Measurements from ENCODE around the gene CHP2. TPM values are rescaled to one million over a fixed set of nuclear protein-coding genes. Genes with fewer than 3 reads are reported as not detected.

The CHP2 gene
- total RNA-seq, 3 donors from 2014 or later = 97.5 to 432 (median 101) TPM

- ATAC-seq = no peak
- intact Hi-C loops (cut with DNase I, micrococcal nuclease) = no loop called here
- no peak for DNase-seq
- Histone ChIP-seq H3K4me1 (ENCODE audit: low read depth) (peaks cover 2% of the 10 kb centered on the region), H3K4me3 (no peak overlapping the region), H3K9me3 (no peaks in the 10 kb centered on the region), H3K36me3 (ENCODE audit: low read depth) (no peaks in the 10 kb centered on the region)
- no peak for TF ChIP-seq CTCF (IDR thresholded peaks at IDR 0.05)
Observed at GRCh38 chr16:23753908-23754593, 775 bp upstream of the CHP2 start.

- TF ChIP-seq CTCF (IDR thresholded peaks at IDR 0.05) = no peak
- Histone ChIP-seq H3K9me3 (no peaks in the 10 kb centered on the region), H3K36me3 (ENCODE audit: low read depth) (no peaks in the 10 kb centered on the region), H3K4me3 (peak overlapping the region; percentile 40), H3K4me1 (ENCODE audit: low read depth) (peaks cover 2% of the 10 kb centered on the region)
- ATAC-seq (peak; percentile 32), DNase-seq (no peak)
- intact Hi-C loops (cut with DNase I, micrococcal nuclease) = no loop called here
Observed at GRCh38 chr16:23755484-23755809, 621 bp downstream of the CHP2 start.

- Histone ChIP-seq H3K4me3 (no peak overlapping the region), H3K9me3 (no peaks in the 10 kb centered on the region), H3K36me3 (ENCODE audit: low read depth) (no peaks in the 10 kb centered on the region), H3K4me1 (ENCODE audit: low read depth) (peaks cover 2% of the 10 kb centered on the region)
- DNase-seq (no peak), ATAC-seq (no peak)
- TF ChIP-seq CTCF (IDR thresholded peaks at IDR 0.05) = no peak
- intact Hi-C loops (cut with DNase I, micrococcal nuclease) = no loop called here
Observed at GRCh38 chr16:23757116-23757515, 2.3 kb downstream of the CHP2 start.

GRCh38 chr16:23757937-23758619 is 3.3 kb downstream of the CHP2 start:
- DNase-seq (no peak), ATAC-seq (no peak)
- intact Hi-C loops (cut with DNase I, micrococcal nuclease) = no loop called here
- Histone ChIP-seq H3K36me3 (ENCODE audit: low read depth) (no peaks in the 10 kb centered on the region), H3K9me3 (no peaks in the 10 kb centered on the region), H3K4me3 (no peak overlapping the region), H3K4me1 (ENCODE audit: low read depth) (peaks cover 2% of the 10 kb centered on the region)
- TF ChIP-seq CTCF (IDR thresholded peaks at IDR 0.05) = no peak

- Histone ChIP-seq H3K9me3 (no peaks in the 10 kb centered on the region), H3K4me3 (no peak overlapping the region), H3K4me1 (ENCODE audit: low read depth) (peaks cover 4% of the 10 kb centered on the region), H3K36me3 (ENCODE audit: low read depth) (no peaks in the 10 kb centered on the region)
- DNase-seq = no peak
- no peak for ATAC-seq
- no peak for TF ChIP-seq CTCF (IDR thresholded peaks at IDR 0.05)
- intact Hi-C loops (cut with DNase I, micrococcal nuclease) = no loop called here
Observed at GRCh38 chr16:23765933-23766332, 11.1 kb downstream of the CHP2 start.

All from mucosa of descending colon (tissue), 3 donors.